NCI-H1092 treated with DMSO at 0.1 percent for 48 hours (cell line): ENCODE measurements around the gene ACVR2B.

Experiments used
- DNase-seq: peaks from one replicate; lab custom pipeline; 2025; lab: John Stamatoyannopoulos, UW

Gene ACVR2B

GRCh38 chr3:38488949-38489348, 35.3 kb downstream of the ACVR2B start:
- no peak for DNase-seq

GRCh38 chr3:38489766-38490165, 36.1 kb downstream of the ACVR2B start:
- no peak for DNase-seq

GRCh38 chr3:38490281-38491030, 36.8 kb downstream of the ACVR2B start:
- no peak for DNase-seq

GRCh38 chr3:38491215-38491614, 37.5 kb downstream of the ACVR2B start:
- no peak for DNase-seq

- no peak for DNase-seq
Measured at GRCh38 chr3:38493031-38493430, 39.3 kb downstream of the ACVR2B start.

GRCh38 chr3:38496131-38496910, 42.6 kb downstream of the ACVR2B start, which contains the start of gene EXOG:
TSS of gene EXOG (plus strand) at chr3:38496340. CDS start at chr3:38496368, 28 bp downstream.
- DNase-seq: peak; percentile 80

- no peak for DNase-seq
Measured at GRCh38 chr3:38497031-38497430, 43.3 kb downstream of the ACVR2B start.

GRCh38 chr3:38500688-38501417, 47.2 kb downstream of the ACVR2B start:
- DNase-seq: no peak

- no peak for DNase-seq
Measured at GRCh38 chr3:38507120-38507519, 53.4 kb downstream of the ACVR2B start.

- DNase-seq: no peak
Measured at GRCh38 chr3:38509732-38510131, 56.0 kb downstream of the ACVR2B start.

- DNase-seq: no peak
Measured at GRCh38 chr3:38510631-38511030, 56.9 kb downstream of the ACVR2B start.

- no peak for DNase-seq
Measured at GRCh38 chr3:38511546-38511945, 57.9 kb downstream of the ACVR2B start.

GRCh38 chr3:38515367-38515766, 61.7 kb downstream of the ACVR2B start:
- DNase-seq: no peak

GRCh38 chr3:38516669-38517068, 63.0 kb downstream of the ACVR2B start:
- no peak for DNase-seq

- no peak for DNase-seq
Measured at GRCh38 chr3:38519000-38519399, 65.3 kb downstream of the ACVR2B start.

- DNase-seq: no peak
Measured at GRCh38 chr3:38519651-38520050, 66.0 kb downstream of the ACVR2B start.

GRCh38 chr3:38521391-38521987, 67.8 kb downstream of the ACVR2B start:
- peak; percentile 50 for DNase-seq

- DNase-seq: no peak
Measured at GRCh38 chr3:38522002-38522401, 68.3 kb downstream of the ACVR2B start.

- no peak for DNase-seq
Measured at GRCh38 chr3:38524141-38524739, 70.5 kb downstream of the ACVR2B start.

GRCh38 chr3:38526792-38527191, 73.1 kb downstream of the ACVR2B start:
- no peak for DNase-seq

- DNase-seq: no peak
Measured at GRCh38 chr3:38528457-38528856, 74.8 kb downstream of the ACVR2B start.

- no peak for DNase-seq
Measured at GRCh38 chr3:38532529-38532928, 78.8 kb downstream of the ACVR2B start.
